Measurements from ENCODE around the gene CCM2L.

GRCh38 chr20:32040142-32040953, 30.1 kb downstream of the CCM2L start:
- no peak for TF ChIP-seq CTCF (IDR thresholded peaks at IDR 0.05)
- TF ChIP-seq POLR2A (IDR thresholded peaks at IDR 0.05) = no peak
